Measurements from ENCODE around the gene TDRD1. TPM values are rescaled to one million over a fixed set of nuclear protein-coding genes. Genes with fewer than 3 reads are reported as not detected.
A peak's percentile ranks its signal among the peaks of the same experiment; 100 is the strongest.

The TDRD1 gene
- polyA plus RNA-seq, 1 experiment: not detected

DNA sequence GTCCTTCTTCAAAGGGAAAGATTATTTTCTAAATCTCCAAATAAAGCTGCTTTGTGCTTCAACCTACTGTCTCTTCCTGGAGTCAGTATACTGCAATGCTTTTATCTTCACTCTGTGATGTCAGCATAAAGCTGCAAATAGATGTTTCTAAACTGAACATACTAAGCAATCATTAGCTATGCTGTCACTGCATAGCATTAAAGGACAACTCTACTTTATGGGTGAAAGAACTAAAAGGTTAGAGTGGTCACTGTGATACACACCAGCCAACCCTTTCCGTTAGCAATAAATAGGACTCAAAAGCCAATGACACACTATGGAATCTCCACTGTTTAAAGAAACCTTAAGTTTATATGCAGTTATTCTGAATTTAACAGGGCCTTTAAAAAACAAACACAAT lies 6.9 kb upstream of the TDRD1 start:
- H3K27me3 ChIP-seq (ENCODE audit: control insufficient read depth, insufficient read depth, low read length): no peaks in the 10 kb centered on the region
- H3K4me3 ChIP-seq (ENCODE audit: low read depth, low read length): peak overlapping the region; percentile 99
- TF ChIP-seq CTCF (IDR thresholded peaks at IDR 0.05; ENCODE audit: insufficient read depth, low read depth, low read length): no peak
- DNase-seq (ENCODE audit: low read depth): no peak
- ChIA-PET CTCF (no interaction called here), POLR2A (no interaction called here)
- no peaks in the 10 kb centered on the region for H3K36me3 ChIP-seq (ENCODE audit: control insufficient read depth, insufficient read depth, low read length)

GRCh38 chr10:114172776-114173602 lies 6.2 kb upstream of the TDRD1 start:
- Histone ChIP-seq H3K4me3 (ENCODE audit: low read depth, low read length) (peak overlapping the region; percentile 99), H3K36me3 (ENCODE audit: control insufficient read depth, insufficient read depth, low read length) (no peaks in the 10 kb centered on the region), H3K27me3 (ENCODE audit: control insufficient read depth, insufficient read depth, low read length) (no peaks in the 10 kb centered on the region)
- CTCF ChIA-PET: no interaction called here
- TF ChIP-seq CTCF (IDR thresholded peaks at IDR 0.05; ENCODE audit: insufficient read depth, low read depth, low read length): no peak
- POLR2A ChIA-PET: no interaction called here
- no peak for DNase-seq (ENCODE audit: low read depth)

GRCh38 chr10:114173603-114173920 lies 5.6 kb upstream of the TDRD1 start:
- Histone ChIP-seq H3K36me3 (ENCODE audit: control insufficient read depth, insufficient read depth, low read length) (no peaks in the 10 kb centered on the region), H3K4me3 (ENCODE audit: low read depth, low read length) (peak overlapping the region; percentile 99), H3K27me3 (ENCODE audit: control insufficient read depth, insufficient read depth, low read length) (no peaks in the 10 kb centered on the region)
- POLR2A ChIA-PET: no interaction called here
- no peak for TF ChIP-seq CTCF (IDR thresholded peaks at IDR 0.05; ENCODE audit: insufficient read depth, low read depth, low read length)
- DNase-seq (ENCODE audit: low read depth): no peak
- CTCF ChIA-PET: interaction anchor here (0.5 kb wide), 1 partner anchor 708 kb away, joined by 3 read pairs; no protein-coding TSS in a partner anchor

GRCh38 chr10:114173921-114174694 lies 5.0 kb upstream of the TDRD1 start, which contains the start of gene CCDC186:
Gene CCDC186, minus strand, starts transcription at chr10:114174203. Its CDS starts 10,935 bp downstream, at chr10:114163268.
- no peaks in the 10 kb centered on the region for H3K27me3 ChIP-seq (ENCODE audit: control insufficient read depth, insufficient read depth, low read length)
- ChIA-PET CTCF (interaction anchor here (0.5 to 1.2 kb wide), 2 partner anchors 25 to 707 kb away, joined by 3 read pairs; no protein-coding TSS in a partner anchor), POLR2A (no interaction called here)
- TF ChIP-seq CTCF (IDR thresholded peaks at IDR 0.05; ENCODE audit: insufficient read depth, low read depth, low read length): no peak
- H3K36me3 ChIP-seq (ENCODE audit: control insufficient read depth, insufficient read depth, low read length): no peaks in the 10 kb centered on the region
- no peak for DNase-seq (ENCODE audit: low read depth)
- H3K4me3 ChIP-seq (ENCODE audit: low read depth, low read length): peak within 1 kb of the TSS; percentile 99

GRCh38 chr10:114174695-114175188 lies 4.4 kb upstream of the TDRD1 start:
- DNase-seq (ENCODE audit: low read depth): no peak
- H3K4me3 ChIP-seq (ENCODE audit: low read depth, low read length): peak overlapping the region; percentile 99
- H3K27me3 ChIP-seq (ENCODE audit: control insufficient read depth, insufficient read depth, low read length): no peaks in the 10 kb centered on the region
- ChIA-PET CTCF (interaction anchor here (1.2 kb wide), 1 partner anchor 24 kb away, joined by 3 read pairs; no protein-coding TSS in a partner anchor), POLR2A (no interaction called here)
- no peaks in the 10 kb centered on the region for H3K36me3 ChIP-seq (ENCODE audit: control insufficient read depth, insufficient read depth, low read length)
- TF ChIP-seq CTCF (IDR thresholded peaks at IDR 0.05; ENCODE audit: insufficient read depth, low read depth, low read length): no peak
